ENCODE data around the gene RRP15.

RRP15 gene

DNA sequence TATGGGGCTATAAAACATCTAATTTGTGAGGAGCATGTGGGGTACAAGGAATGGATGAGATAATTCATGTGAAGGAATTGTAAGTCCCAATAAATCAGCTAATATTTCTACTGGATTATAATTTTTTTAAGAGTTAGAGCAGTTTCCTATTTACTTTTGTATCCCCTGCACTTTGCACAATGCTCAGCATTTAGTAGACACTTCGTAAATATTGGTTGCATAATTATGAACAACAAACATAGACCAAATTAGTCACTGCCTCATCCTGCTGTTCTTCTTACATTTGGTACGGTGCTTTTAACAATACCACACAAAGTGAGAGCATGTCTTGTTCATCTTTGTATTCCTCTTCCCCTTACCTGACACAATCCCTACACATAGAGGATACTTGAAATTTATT, 27.1 kb upstream of the RRP15 start:
- no peak for DNase-seq
- Histone ChIP-seq H3K4me1 (ENCODE audit: control insufficient read depth in 1 of 2, insufficient read depth in 2 of 2, low read length in 2 of 2) (no peaks in the 10 kb centered on the region), H3K27ac (ENCODE audit: low read depth, low read length) (no peak overlapping the region), H2BK5ac (ENCODE audit: low read depth, low read length, poor library complexity) (no peak overlapping the region), H3K18ac (ENCODE audit: low read length) (no peak overlapping the region), H3K14ac (ENCODE audit: low read length) (no peak overlapping the region), H3K79me2 (ENCODE audit: control insufficient read depth, insufficient read depth, low read length, poor library complexity) (no peaks in the 10 kb centered on the region), H3K4ac (ENCODE audit: low read depth, low read length) (no peak overlapping the region), H4K91ac (ENCODE audit: low read depth, low read length) (no peak overlapping the region), H2BK12ac (ENCODE audit: low read length) (no peak overlapping the region), H3K4me2 (ENCODE audit: low read length) (no peak overlapping the region), H3K79me1 (ENCODE audit: low read length) (no peaks in the 10 kb centered on the region), H4K12ac (ENCODE audit: low read depth, low read length) (no peak overlapping the region), H4K8ac (ENCODE audit: low read depth, low read length) (no peak overlapping the region), H3K9ac (ENCODE audit: low read length) (no peak overlapping the region), H2BK120ac (ENCODE audit: insufficient read depth, low read length, poor library complexity) (no peak overlapping the region), H3K4me3 (ENCODE audit: low read depth, low read length) (no peak overlapping the region), H3K36me3 (ENCODE audit: control insufficient read depth in 1 of 2, insufficient read depth in 2 of 2, low read length in 2 of 2) (no peaks in the 10 kb centered on the region), H2AK5ac (ENCODE audit: low read length) (no peak overlapping the region), H2AFZ (ENCODE audit: insufficient read depth, low read length, poor library complexity) (no peak overlapping the region), H3K23ac (ENCODE audit: low read length) (no peak overlapping the region), H3K27me3 (ENCODE audit: insufficient read depth, low read length) (no peaks in the 10 kb centered on the region), H3K9me3 (ENCODE audit: insufficient read depth, low read depth, low read length) (no peaks in the 10 kb centered on the region)
- no CpG with 5 or more reads among the region's 2 CpGs for WGBS (ENCODE audit: extremely low coverage, insufficient coverage, insufficient read length)

DNA sequence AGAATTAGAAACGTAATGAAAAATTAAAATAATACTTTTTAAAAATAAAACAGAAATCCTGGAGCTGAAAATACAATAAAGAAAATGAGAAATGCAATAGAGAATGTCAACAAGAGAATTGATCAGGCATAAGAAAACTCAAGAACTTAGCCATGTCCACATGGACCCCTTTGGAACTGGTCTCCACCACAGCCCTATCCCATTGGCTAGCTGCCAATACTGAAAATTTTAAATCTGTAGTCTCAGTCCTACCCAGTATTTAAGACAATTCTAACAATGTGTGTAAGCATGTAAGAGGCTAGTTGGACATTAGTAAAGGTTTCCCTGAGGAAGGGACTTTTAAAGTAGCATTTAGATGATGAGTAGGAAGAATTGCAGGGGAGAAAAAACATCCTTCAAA, 25.8 kb upstream of the RRP15 start:
- H3K4me1 ChIP-seq (ENCODE audit: control insufficient read depth in 1 of 2, insufficient read depth in 2 of 2, low read length in 2 of 2) = no peaks in the 10 kb centered on the region
- no peak overlapping the region for H3K18ac ChIP-seq (ENCODE audit: low read length)
- no peaks in the 10 kb centered on the region for H3K36me3 ChIP-seq (ENCODE audit: control insufficient read depth in 1 of 2, insufficient read depth in 2 of 2, low read length in 2 of 2)
- no peaks in the 10 kb centered on the region for H3K79me2 ChIP-seq (ENCODE audit: control insufficient read depth, insufficient read depth, low read length, poor library complexity)
- H3K4me3 ChIP-seq (ENCODE audit: low read depth, low read length) = no peak overlapping the region
- no peaks in the 10 kb centered on the region for H3K79me1 ChIP-seq (ENCODE audit: low read length)
- no CpG with 5 or more reads among the region's 1 CpG for WGBS (ENCODE audit: extremely low coverage, insufficient coverage, insufficient read length)
- H3K27me3 ChIP-seq (ENCODE audit: insufficient read depth, low read length) = no peaks in the 10 kb centered on the region
- no peak overlapping the region for H3K4ac ChIP-seq (ENCODE audit: low read depth, low read length)
- no peak overlapping the region for H4K91ac ChIP-seq (ENCODE audit: low read depth, low read length)
- no peak overlapping the region for H2AK5ac ChIP-seq (ENCODE audit: low read length)
- DNase-seq = no peak
- H3K4me2 ChIP-seq (ENCODE audit: low read length) = no peak overlapping the region
- H2BK12ac ChIP-seq (ENCODE audit: low read length) = no peak overlapping the region
- no peak overlapping the region for H3K9ac ChIP-seq (ENCODE audit: low read length)
- no peak overlapping the region for H2AFZ ChIP-seq (ENCODE audit: insufficient read depth, low read length, poor library complexity)
- no peak overlapping the region for H2BK5ac ChIP-seq (ENCODE audit: low read depth, low read length, poor library complexity)
- no peak overlapping the region for H4K12ac ChIP-seq (ENCODE audit: low read depth, low read length)
- no peak overlapping the region for H3K14ac ChIP-seq (ENCODE audit: low read length)
- H3K27ac ChIP-seq (ENCODE audit: low read depth, low read length) = no peak overlapping the region
- no peak overlapping the region for H2BK120ac ChIP-seq (ENCODE audit: insufficient read depth, low read length, poor library complexity)
- H4K8ac ChIP-seq (ENCODE audit: low read depth, low read length) = no peak overlapping the region
- H3K23ac ChIP-seq (ENCODE audit: low read length) = no peak overlapping the region
- H3K9me3 ChIP-seq (ENCODE audit: insufficient read depth, low read depth, low read length) = no peaks in the 10 kb centered on the region

DNA sequence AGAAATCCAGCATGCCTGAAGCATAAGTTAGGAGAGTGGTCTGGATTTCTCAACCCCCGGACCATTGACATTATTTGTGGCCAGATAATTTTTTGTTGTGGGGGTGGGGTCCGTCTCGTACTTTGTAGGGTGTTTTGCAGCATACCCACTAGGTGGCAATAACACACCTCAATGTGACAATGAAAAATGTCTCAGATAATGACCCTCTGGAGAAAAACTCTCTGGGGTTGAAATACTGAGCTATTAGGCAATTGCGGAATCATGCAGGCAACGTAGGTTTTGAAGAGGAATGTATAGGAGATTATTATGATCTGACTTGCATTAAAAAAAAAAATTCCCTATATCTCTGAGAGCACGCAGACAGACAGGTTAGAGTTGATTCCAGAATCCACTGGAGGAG, 25.3 kb upstream of the RRP15 start:
- H3K36me3 ChIP-seq (ENCODE audit: control insufficient read depth in 1 of 2, insufficient read depth in 2 of 2, low read length in 2 of 2) = no peaks in the 10 kb centered on the region
- DNase-seq = peak; percentile 35 to 69
- H4K91ac ChIP-seq (ENCODE audit: low read depth, low read length) = no peak overlapping the region
- H3K4me2 ChIP-seq (ENCODE audit: low read length) = no peak overlapping the region
- no peaks in the 10 kb centered on the region for H3K79me1 ChIP-seq (ENCODE audit: low read length)
- WGBS (ENCODE audit: extremely low coverage, insufficient coverage, insufficient read length) = no CpG with 5 or more reads among the region's 6 CpGs
- no peaks in the 10 kb centered on the region for H3K4me1 ChIP-seq (ENCODE audit: control insufficient read depth in 1 of 2, insufficient read depth in 2 of 2, low read length in 2 of 2)
- no peak overlapping the region for H2AFZ ChIP-seq (ENCODE audit: insufficient read depth, low read length, poor library complexity)
- H3K4me3 ChIP-seq (ENCODE audit: low read depth, low read length) = no peak overlapping the region
- H3K23ac ChIP-seq (ENCODE audit: low read length) = no peak overlapping the region
- H4K12ac ChIP-seq (ENCODE audit: low read depth, low read length) = no peak overlapping the region
- no peak overlapping the region for H4K8ac ChIP-seq (ENCODE audit: low read depth, low read length)
- H3K79me2 ChIP-seq (ENCODE audit: control insufficient read depth, insufficient read depth, low read length, poor library complexity) = no peaks in the 10 kb centered on the region
- H3K9ac ChIP-seq (ENCODE audit: low read length) = no peak overlapping the region
- H2BK12ac ChIP-seq (ENCODE audit: low read length) = no peak overlapping the region
- H3K27me3 ChIP-seq (ENCODE audit: insufficient read depth, low read length) = no peaks in the 10 kb centered on the region
- H3K4ac ChIP-seq (ENCODE audit: low read depth, low read length) = no peak overlapping the region
- H2AK5ac ChIP-seq (ENCODE audit: low read length) = no peak overlapping the region
- no peak overlapping the region for H3K14ac ChIP-seq (ENCODE audit: low read length)
- H2BK5ac ChIP-seq (ENCODE audit: low read depth, low read length, poor library complexity) = no peak overlapping the region
- H3K18ac ChIP-seq (ENCODE audit: low read length) = no peak overlapping the region
- no peak overlapping the region for H2BK120ac ChIP-seq (ENCODE audit: insufficient read depth, low read length, poor library complexity)
- no peaks in the 10 kb centered on the region for H3K9me3 ChIP-seq (ENCODE audit: insufficient read depth, low read depth, low read length)
- no peak overlapping the region for H3K27ac ChIP-seq (ENCODE audit: low read depth, low read length)

DNA sequence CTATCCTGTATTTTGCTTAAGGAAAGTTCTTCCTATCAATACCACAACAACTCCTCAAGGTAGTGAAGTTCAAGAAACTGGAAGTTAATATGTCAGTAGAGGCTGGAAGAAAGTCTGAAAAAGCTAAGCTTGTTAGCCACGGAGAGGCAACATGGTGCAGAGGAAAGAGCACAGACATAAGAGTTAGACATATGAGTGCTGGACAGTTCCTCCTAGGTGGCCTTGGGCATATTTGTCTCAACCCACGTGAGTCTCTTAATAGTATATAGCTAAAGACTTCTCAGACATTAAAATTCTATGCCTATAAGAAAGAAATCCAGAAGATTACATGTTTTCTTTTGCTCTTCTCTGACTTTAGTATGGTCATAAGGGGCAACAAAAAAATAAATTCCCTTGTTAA, 22.8 kb upstream of the RRP15 start:
- Histone ChIP-seq H3K9ac (ENCODE audit: low read length) (no peak overlapping the region), H2BK12ac (ENCODE audit: low read length) (no peak overlapping the region), H2AFZ (ENCODE audit: insufficient read depth, low read length, poor library complexity) (no peak overlapping the region), H3K27me3 (ENCODE audit: insufficient read depth, low read length) (no peaks in the 10 kb centered on the region), H3K23ac (ENCODE audit: low read length) (no peak overlapping the region), H3K14ac (ENCODE audit: low read length) (no peak overlapping the region), H3K4me2 (ENCODE audit: low read length) (no peak overlapping the region), H3K9me3 (ENCODE audit: insufficient read depth, low read depth, low read length) (no peaks in the 10 kb centered on the region), H3K79me1 (ENCODE audit: low read length) (no peaks in the 10 kb centered on the region), H2BK5ac (ENCODE audit: low read depth, low read length, poor library complexity) (no peak overlapping the region), H3K36me3 (ENCODE audit: control insufficient read depth in 1 of 2, insufficient read depth in 2 of 2, low read length in 2 of 2) (no peaks in the 10 kb centered on the region), H3K27ac (ENCODE audit: low read depth, low read length) (no peak overlapping the region), H3K79me2 (ENCODE audit: control insufficient read depth, insufficient read depth, low read length, poor library complexity) (no peaks in the 10 kb centered on the region), H3K18ac (ENCODE audit: low read length) (no peak overlapping the region), H4K8ac (ENCODE audit: low read depth, low read length) (no peak overlapping the region), H2BK120ac (ENCODE audit: insufficient read depth, low read length, poor library complexity) (no peak overlapping the region), H2AK5ac (ENCODE audit: low read length) (no peak overlapping the region), H4K12ac (ENCODE audit: low read depth, low read length) (no peak overlapping the region), H3K4ac (ENCODE audit: low read depth, low read length) (no peak overlapping the region), H4K91ac (ENCODE audit: low read depth, low read length) (no peak overlapping the region), H3K4me1 (ENCODE audit: control insufficient read depth in 1 of 2, insufficient read depth in 2 of 2, low read length in 2 of 2) (no peaks in the 10 kb centered on the region), H3K4me3 (ENCODE audit: low read depth, low read length) (no peak overlapping the region)
- peak in 1 of 2 donors; percentile 5 for DNase-seq
- WGBS (ENCODE audit: extremely low coverage, insufficient coverage, insufficient read length) = no CpG with 5 or more reads among the region's 2 CpGs

All from trophoblast cell (in vitro differentiated cells and primary cell).